NCI-H146 treated with DMSO at 0.1 percent for 48 hours (cell line): Measurements from ENCODE around the gene TIMP2.
"Not testable (repeated sequence)": the region's sequence is repeated elsewhere in the genome, so short reads cannot be mapped to it uniquely, and the experiment has no call there.

Experiments used
- DNase-seq: peaks from one replicate; lab custom pipeline; 2025; ENCODE audit not compliant: unreplicated experiment; lab: John Stamatoyannopoulos, UW

The TIMP2 gene

DNA sequence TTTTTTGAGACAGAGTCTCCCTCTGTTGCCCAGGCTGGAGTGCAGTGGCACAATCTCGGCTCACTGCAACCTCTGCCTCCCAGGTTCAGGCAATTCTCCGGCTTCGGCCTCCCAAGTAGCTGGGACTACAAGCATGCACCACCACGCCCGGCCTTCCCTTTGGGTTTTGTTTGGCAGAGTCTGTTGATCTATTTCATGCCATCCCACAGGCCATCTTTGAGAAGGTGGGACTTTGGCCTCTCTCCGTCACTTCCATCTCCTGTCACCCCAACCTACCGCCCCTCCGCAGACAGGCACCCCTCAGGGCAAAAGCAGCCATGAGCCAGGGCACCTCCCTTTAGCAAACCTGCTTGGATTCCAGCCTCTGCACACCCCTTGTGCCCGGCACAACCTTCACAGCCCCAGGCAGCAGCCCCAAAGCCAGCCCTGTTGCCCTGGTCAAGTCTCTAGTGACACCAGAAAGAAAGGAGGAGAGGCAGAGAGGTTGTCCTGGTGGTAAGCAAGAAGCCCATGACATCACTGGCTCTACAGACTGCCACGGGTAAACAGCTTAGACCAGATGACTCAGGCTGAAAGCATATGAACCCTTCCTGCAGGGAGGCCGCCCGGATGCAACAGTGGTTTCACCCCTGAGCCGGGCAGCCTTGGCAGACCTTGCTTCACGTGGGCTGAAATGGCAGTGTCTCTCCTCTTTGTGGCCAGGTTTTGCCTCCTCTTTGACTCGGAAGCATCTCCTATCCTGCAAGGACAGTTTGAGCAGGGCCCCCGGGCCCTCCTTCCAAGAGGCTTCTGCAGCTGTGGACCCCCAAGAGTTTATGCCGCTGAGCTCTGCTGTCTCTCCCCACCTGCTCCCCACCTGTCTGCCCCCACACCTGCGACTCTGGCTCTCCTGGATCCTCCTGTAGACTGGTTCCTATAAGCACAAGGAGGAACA lies 8.1 kb upstream of the TIMP2 start:
- DNase-seq: peak; percentile 14

- DNase-seq: no peak
Measured at GRCh38 chr17:78929908-78930775, 5.0 kb upstream of the TIMP2 start.

DNA sequence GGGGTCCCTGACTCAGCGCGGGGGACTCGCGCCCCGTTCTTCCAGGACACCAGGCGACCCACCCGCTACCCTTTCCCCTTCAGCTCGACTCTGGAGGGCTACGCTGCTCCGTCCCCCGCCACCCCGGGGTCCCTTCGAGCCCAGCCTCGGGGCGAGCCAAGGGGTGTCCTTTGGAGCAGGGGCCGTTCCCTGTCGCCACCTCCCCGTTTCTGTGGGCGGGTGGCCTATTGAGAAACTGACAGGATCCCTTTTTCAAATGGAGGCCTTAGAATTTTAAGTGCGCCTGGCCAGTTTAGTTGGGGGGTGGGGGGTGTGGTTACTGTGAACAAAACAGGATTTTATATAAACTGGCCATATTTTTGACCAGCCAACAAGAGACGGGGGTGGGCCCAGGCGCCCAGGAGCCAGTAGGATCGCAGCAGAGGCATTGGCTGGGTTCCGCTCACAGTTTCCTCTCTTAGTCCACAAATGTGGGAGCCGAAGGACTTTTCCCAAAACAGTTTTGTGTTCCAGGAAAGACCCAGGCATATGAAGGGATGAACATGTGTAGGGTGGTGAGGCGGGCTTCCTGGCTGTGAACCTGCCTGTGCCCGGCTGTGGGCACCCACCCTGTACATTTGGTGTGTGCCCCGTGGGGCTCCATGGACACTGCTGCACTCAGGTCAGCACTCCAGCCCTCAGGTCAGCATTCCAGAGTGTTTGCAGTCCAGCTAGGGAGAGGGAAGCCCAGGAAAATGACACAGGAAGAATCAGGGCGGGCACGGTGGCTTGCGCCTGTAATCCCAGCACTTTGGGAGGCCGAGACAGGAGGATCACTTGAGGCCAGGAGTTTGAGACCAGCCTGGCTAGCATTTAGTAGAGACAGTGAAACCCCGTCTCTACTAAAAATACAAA lies 722 bp upstream of the TIMP2 start:
- DNase-seq: no peak

DNA sequence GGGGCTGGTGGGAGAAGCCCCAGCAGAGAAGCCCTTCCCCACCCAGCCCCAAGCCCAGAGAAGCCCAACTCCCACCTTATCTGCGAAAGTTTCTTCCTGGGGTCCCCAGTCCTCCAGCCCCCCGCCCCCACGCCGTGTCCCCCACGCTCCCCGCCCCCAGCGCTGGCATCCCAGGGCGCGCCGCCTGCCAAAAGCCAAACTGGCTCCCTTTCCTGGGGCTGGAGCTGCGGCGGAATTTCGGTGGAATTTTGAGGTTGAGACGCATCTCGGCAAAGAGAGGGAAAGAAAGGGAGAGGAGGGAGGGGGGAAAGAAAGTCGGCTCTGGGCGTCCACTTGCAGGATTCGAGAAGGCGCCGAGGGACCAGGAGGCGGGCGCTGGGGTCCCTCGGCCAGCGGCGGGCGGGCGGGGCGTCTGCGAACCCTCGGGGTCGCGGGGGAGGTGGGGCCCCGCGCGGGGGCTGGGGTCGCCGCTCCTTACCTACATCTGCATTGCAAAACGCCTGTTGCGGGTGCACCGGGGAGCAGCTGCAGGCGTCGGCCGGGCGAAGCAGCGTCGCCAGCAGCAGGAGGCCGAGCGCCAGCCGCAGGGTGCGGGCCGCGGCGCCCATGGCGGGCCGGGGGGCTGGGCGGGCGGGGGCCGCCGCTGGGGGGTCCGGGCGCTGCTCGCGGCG lies 571 bp downstream of the TIMP2 start:
- DNase-seq: peak; percentile 2

DNA sequence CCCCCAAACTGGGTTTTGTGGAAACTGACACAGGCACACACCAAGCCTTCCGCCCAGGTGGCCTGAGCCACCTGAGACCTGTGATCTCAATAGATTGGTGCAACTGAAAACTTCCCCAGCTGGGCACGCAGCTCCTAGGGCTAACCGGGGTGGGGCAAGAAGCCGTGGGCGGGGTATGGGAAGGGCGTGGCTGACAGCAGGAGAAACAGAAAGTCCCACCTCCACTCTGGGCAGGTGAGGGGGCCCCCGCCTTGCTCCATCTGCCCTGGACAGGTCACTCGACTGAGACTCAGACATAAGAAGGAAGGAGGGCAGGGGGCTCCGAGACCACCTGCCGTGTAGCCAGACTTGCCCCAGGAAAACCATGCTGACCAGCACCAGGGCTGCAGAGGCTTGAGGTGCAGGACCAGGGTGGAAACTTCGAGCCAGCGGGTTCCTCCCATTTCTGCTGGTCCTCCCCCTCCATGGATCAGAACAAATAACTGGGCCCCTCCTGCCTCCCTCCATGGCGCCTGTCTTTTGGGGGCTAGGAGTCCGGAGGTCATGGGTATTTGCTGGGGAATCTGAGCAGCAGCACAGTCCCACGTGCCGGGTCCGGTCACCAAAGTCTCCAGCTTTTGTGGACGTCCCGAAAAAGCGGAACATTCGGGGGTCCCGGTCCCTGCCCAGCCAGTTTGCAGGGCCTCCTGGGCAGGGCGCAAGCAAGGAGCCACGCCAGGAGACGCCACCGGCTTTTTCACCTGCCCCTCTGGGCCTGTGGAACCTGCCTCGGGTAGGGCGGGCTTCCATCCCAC lies 1.3 kb downstream of the TIMP2 start:
- peak; percentile 65 for DNase-seq

GRCh38 chr17:78922816-78923498 lies 2.2 kb downstream of the TIMP2 start:
- no peak for DNase-seq

DNA sequence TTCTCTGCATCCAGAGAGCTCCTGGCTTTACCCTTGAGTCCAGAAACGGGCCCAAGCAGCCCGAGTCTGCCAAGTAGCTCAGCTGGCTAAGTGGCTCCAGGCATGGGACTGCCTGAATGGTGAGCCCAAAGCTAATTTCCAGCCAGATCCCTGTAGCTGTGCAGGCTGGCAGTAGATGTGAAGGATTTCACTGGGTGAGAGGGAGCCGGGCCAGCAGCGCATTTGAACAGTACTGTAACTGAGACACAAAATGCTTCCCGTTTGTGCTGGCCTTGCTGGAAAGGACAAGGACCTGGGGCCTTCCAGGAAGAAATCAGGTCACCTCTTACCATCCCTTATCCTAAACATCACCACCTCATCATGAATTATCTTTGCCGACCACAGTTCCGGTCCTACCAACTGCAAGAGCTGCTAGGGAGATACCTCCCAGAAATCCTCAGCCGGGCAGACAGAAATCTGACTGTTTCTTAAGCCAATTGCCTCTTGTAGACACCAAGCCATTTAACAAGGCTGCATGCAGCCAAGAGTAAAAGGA lies 3.7 kb downstream of the TIMP2 start:
- no peak for DNase-seq

- no peak for DNase-seq
Measured at GRCh38 chr17:78920528-78920927, 4.7 kb downstream of the TIMP2 start.

DNA sequence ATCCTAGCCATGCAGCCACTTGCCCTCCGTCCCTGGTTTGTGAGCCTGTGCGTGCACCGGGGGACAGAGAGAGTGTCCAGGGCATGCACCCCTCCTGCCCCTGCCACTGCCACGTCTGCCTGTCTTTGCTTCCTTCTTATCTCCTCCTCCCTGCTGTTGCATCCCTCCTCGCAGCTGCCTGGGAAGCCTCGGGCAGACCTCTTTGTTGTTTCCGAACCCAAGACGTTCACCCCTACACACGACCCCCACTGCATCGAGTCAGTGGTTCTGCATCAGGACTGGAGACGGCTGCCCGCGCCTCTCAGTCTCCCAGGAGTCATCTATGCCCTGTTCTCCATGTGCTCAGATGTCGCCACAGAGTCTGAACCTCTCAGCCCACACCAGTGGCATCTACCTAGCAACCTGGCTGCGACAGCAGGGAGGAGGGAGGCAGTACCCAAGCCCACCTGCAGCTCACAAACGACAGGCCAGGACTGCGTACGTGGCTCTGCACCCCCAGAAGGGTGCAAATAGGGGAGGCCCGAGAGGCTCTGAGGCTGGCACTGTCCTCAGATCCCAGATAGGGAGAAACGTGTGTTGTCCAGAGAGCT lies 5.2 kb downstream of the TIMP2 start:
- DNase-seq: no peak

- no peak for DNase-seq
Measured at GRCh38 chr17:78918979-78919378, 6.2 kb downstream of the TIMP2 start.

- no peak for DNase-seq
Measured at GRCh38 chr17:78917451-78918275, 7.5 kb downstream of the TIMP2 start.

- DNase-seq: no peak
Measured at GRCh38 chr17:78915872-78916632, 9.1 kb downstream of the TIMP2 start.

DNA sequence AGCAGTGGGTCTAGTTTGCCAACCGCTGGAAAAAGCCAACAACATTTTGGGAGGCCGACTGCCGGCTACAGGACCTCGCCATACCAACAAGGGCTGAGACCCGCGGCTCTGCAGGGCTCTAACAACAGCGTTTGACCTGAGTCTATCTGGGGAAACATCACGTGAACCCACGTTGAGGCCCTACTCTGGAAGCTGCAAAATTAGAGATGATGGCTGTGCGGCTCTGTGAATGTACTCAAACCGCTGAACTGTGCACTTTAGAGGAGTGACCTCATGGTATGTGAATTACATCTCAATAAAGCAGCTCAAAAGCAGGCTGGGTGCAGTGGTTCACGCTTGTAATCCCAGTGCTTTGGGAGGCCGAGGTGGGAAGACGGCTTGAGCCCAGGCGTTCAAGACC lies 12.1 kb downstream of the TIMP2 start:
- no peak for DNase-seq

DNA sequence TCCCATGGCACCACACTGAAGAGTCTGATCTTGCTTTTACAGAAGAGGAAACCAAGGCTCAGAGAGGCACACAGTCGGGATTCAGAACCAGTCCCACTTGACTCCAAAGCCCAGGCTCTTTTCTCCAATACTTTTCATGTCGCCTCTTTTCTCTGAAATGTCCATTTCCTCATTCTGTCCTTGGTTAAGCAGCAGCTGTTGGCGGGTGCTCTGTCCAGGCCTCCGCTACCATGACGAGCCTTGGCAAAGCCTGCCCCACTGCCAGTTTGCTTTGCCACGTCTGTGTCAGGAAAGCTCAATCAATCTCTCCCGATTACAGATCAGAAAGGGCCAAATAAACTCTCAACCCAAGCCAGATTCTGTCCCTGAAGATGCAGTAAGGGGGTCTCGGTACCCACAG lies 13.1 kb downstream of the TIMP2 start:
- no peak for DNase-seq

DNA sequence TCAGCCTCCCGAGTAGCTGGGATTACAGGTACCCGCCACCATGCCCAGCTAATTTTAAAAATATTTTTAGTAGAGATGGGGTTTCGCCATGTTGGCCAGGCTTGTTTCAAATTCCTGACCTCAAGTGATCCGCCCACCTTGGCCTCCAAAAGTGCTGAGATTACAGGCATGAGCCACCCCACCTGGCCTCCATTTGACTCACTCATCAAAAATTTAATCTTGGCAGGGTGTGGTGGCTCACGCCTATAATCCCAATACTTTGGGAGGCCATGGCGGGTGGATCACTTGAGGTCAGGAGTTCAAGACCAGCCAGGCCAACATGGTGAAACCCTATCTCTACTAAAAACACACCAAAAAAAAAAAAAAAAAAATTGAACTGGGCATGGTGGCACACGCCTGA lies 13.6 kb downstream of the TIMP2 start:
- not testable (repeated sequence) for DNase-seq

GRCh38 chr17:78910497-78911284 lies 14.5 kb downstream of the TIMP2 start:
- DNase-seq: no peak
